ENCODE measurements around the gene UTS2.

UTS2 gene

DNA sequence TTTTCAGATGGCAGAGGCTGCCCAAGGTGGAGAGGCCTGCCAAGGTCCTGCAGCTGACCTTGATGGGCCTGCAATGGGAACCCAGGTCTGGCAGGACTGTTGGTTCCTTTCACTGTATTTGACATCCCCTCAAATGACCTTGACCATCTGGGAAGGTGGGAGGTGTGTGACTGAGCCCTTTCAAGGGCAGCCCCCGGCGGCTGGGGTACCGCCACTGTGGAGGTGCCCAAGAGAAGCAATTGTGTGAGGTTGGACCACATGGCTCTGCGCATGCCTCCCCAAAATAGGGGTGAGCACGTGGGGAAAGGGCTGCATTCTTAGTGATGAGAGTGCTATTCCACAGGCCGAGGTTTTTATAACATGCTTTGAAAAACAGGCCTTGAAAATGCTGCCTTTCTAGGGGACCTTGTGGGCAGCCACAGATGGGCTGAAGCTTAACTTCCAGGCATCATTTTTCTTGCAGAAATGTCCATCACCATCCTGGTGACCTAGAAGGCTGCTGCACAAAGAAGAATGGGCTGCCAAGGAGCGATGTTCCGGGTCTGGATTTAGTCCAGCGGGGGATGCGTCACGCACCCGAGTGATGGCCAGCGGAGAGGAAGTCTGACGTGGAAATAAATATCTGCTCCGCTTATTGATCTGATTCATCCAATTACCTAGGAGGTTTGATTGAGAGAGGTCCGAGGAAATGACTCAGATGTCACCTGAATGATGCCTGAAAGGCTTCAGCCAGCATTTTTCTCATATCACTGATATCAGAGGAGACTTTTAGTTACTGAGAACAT, 16.5 kb upstream of the UTS2 start:
- no peak overlapping the region for H3K27ac ChIP-seq
- TF ChIP-seq, protein P1, sequence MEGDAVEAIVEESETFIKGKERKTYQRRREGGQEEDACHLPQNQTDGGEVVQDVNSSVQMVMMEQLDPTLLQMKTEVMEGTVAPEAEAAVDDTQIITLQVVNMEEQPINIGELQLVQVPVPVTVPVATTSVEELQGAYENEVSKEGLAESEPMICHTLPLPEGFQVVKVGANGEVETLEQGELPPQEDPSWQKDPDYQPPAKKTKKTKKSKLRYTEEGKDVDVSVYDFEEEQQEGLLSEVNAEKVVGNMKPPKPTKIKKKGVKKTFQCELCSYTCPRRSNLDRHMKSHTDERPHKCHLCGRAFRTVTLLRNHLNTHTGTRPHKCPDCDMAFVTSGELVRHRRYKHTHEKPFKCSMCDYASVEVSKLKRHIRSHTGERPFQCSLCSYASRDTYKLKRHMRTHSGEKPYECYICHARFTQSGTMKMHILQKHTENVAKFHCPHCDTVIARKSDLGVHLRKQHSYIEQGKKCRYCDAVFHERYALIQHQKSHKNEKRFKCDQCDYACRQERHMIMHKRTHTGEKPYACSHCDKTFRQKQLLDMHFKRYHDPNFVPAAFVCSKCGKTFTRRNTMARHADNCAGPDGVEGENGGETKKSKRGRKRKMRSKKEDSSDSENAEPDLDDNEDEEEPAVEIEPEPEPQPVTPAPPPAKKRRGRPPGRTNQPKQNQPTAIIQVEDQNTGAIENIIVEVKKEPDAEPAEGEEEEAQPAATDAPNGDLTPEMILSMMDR (IDR thresholded peaks at IDR 0.05): no peak
- H3K27me3 ChIP-seq: peaks cover 3% of the 10 kb centered on the region
- H3K36me3 ChIP-seq: no peaks in the 10 kb centered on the region
- H3K4me3 ChIP-seq (ENCODE audit: low read depth in 1 of 2, low read length in 1 of 2): no peak overlapping the region
- H3K9me3 ChIP-seq: no peaks in the 10 kb centered on the region
- no peaks in the 10 kb centered on the region for H3K4me1 ChIP-seq (ENCODE audit: control insufficient read depth in 1 of 2, insufficient read depth in 1 of 2, low read depth in 1 of 2, low read length in 1 of 2)

DNA sequence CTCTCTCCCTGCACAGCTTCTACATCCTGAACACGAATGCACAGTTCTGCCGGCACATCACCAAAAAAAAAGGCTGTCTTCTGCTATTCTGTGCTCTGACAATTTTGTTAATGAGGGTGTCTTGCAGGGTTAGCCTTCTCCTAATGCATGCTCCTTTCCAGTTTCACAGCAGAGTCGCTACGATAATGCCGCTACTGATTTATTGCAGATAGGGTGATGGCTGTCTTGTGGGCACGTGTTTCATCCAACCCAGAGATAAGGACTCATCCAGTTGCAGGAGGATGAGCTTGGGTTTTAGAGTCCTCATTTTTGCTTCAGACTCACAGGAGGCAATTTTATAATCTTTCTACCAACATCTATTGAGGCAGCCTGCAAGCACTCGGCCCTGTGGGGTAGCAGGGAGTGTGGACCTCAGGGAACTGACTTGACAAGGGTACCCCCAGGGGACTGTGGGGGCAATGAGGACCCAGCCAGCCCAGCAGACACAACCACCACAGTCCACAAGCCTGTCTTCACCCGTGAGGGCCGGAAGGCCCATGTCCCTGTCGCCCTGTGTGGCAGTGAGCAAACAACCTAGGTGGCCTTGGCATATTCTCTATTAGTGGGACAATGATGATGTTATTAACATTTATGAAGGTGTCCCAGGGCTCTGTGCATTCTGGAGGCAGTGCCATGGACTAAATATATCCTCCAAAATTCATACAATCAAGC, 15.4 kb upstream of the UTS2 start:
- Histone ChIP-seq H3K27ac (no peak overlapping the region), H3K4me1 (ENCODE audit: control insufficient read depth in 1 of 2, insufficient read depth in 1 of 2, low read depth in 1 of 2, low read length in 1 of 2) (no peaks in the 10 kb centered on the region), H3K27me3 (peaks cover 3% of the 10 kb centered on the region), H3K4me3 (ENCODE audit: low read depth in 1 of 2, low read length in 1 of 2) (no peak overlapping the region), H3K36me3 (no peaks in the 10 kb centered on the region), H3K9me3 (no peaks in the 10 kb centered on the region)
- TF ChIP-seq, protein P1 (IDR thresholded peaks at IDR 0.05): no peak

DNA sequence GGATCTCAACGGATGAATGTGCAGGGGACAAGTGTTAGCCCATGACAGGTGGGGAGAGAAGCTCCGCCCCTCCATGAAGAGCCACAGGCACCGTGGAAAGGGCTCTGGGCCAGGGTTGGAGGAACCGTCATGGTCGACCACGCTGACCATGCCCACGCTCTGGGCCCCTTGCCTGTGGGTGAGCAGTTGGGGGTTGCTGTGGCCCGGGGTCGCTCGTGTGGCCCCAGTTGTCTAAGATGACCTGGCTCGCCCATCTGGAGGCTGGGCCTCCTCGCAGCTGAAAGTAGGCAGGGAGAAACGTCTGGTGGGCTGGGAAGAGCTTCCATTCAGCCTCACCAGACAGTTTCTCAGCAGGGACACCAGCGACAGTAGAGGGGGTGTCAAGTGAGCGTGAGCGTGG, 13.1 kb upstream of the UTS2 start:
- Histone ChIP-seq H3K36me3 (no peaks in the 10 kb centered on the region), H3K4me3 (ENCODE audit: low read depth in 1 of 2, low read length in 1 of 2) (no peak overlapping the region), H3K4me1 (ENCODE audit: control insufficient read depth in 1 of 2, insufficient read depth in 1 of 2, low read depth in 1 of 2, low read length in 1 of 2) (no peaks in the 10 kb centered on the region), H3K27me3 (no peaks in the 10 kb centered on the region), H3K9me3 (no peaks in the 10 kb centered on the region), H3K27ac (no peak overlapping the region)
- TF ChIP-seq, protein P1 (IDR thresholded peaks at IDR 0.05): no peak

DNA sequence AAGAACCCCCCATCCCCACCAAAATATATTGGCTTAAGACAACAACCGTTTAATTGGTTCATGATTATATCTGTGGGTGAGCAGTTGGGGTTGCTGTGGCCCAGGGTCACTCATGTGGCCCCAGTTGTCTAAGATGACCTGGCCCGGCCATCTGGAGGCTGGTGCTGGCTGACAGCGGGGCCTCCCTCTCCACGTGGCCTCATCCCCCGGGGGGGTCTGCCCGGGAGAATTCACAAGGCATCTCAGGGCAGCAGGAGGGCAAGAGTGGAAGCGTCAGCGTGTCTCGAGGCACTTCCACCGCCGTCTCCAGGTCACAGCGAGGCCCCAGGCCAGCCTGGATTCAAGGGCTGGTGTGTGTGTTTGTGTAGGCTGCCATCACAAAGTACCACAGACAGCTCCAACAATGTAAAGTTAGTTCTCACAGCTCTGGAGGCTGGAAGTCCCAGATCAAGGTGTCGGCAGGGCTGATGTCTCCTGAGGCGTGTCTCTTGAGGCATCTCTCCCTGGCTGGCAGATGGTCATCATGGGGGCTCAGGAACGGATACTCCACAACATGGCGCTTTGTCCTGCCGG, 11.0 kb upstream of the UTS2 start:
- H3K4me1 ChIP-seq (ENCODE audit: control insufficient read depth in 1 of 2, insufficient read depth in 1 of 2, low read depth in 1 of 2, low read length in 1 of 2): no peaks in the 10 kb centered on the region
- no peak overlapping the region for H3K4me3 ChIP-seq (ENCODE audit: low read depth in 1 of 2, low read length in 1 of 2)
- no peaks in the 10 kb centered on the region for H3K9me3 ChIP-seq
- H3K27me3 ChIP-seq: no peaks in the 10 kb centered on the region
- TF ChIP-seq, protein P1 (IDR thresholded peaks at IDR 0.05): no peak
- H3K36me3 ChIP-seq: no peaks in the 10 kb centered on the region
- H3K27ac ChIP-seq: no peak overlapping the region

DNA sequence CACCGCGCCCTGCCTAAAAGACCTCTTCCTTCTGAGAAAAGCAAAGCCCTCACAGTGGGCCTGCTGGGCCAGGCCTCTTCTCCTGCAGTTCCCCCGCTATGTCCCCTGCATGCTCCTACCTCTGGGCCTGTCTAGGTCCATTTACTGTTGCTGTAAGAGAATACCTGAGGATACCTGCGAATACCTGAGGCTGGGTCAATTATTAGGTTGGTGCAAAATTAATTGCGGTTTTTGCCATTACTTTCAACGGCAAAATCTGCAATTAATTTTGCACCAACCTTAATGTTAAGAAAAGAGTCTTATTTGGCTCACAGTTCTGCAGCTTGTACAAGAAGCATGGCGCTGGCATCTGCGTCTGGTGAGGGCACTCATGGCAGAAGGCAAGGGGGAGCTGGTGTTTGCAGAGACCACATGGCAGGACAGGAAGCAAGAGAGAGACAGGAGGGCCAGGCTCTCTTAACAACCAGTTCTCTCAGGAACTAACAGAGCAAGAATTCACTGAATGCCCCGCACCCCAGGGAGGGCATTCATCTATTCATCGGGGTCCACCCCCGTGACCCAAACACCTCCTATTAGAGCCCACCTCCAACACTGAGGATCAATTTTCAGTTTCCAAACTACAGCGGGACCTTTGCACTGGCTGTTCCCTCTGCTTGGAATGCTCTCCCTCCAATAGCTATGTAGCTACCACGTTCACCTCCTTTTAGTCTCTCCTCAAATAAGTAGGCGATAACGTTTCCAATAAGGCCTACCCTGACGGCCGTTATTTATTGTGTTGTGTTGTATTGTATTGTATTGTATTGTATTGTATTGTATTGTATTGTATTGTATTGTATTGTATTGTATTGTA, 9.6 kb upstream of the UTS2 start:
- TF ChIP-seq, protein P1 (IDR thresholded peaks at IDR 0.05): no peak
- H3K27ac ChIP-seq: no peak overlapping the region
- H3K4me3 ChIP-seq (ENCODE audit: low read depth in 1 of 2, low read length in 1 of 2): no peak overlapping the region
- H3K4me1 ChIP-seq (ENCODE audit: control insufficient read depth in 1 of 2, insufficient read depth in 1 of 2, low read depth in 1 of 2, low read length in 1 of 2): no peaks in the 10 kb centered on the region
- H3K27me3 ChIP-seq: no peaks in the 10 kb centered on the region
- no peaks in the 10 kb centered on the region for H3K9me3 ChIP-seq
- H3K36me3 ChIP-seq: no peaks in the 10 kb centered on the region
